GM10266 (cell line): Measurements from ENCODE around the gene AGBL4.

Experiments used
- DNase-seq: peaks from one replicate; pipeline ENCODE4 v3.0.0; 2012; ENCODE audit errors: extremely low spot score
- CTCF ChIP-seq: IDR thresholded peaks from 2 replicates; pipeline ENCODE4 v1.5.1; 2012; ENCODE audit warnings: mild to moderate bottlenecking, low read depth; ENCODE audit not compliant: control insufficient read depth, insufficient read depth; ENCODE audit errors: missing control alignments

AGBL4 gene

DNA sequence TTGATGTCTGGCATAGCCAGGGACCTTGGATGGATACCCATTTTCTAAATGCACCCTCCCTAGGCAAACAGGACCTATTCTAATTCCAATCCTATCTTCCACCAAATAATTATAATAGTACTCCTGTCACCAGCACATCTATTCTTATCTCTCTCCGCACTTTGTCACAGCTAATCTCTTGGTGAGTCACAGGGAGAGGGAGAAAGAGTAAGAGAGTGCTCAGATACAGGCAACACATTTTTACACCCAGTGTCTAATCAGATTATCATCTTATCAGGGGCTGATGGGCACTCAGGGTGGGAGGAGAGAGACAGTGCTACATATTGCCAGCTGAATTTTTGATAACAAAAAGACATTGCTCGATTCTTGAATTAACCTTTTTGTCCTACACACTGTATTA, 972.1 kb downstream of the AGBL4 start:
- no peak for DNase-seq
- no peak for TF ChIP-seq CTCF

- no peak for DNase-seq
- no peak for TF ChIP-seq CTCF
These were observed 973.7 kb downstream of the AGBL4 start for GRCh38 chr1:49050041-49050440.

DNA sequence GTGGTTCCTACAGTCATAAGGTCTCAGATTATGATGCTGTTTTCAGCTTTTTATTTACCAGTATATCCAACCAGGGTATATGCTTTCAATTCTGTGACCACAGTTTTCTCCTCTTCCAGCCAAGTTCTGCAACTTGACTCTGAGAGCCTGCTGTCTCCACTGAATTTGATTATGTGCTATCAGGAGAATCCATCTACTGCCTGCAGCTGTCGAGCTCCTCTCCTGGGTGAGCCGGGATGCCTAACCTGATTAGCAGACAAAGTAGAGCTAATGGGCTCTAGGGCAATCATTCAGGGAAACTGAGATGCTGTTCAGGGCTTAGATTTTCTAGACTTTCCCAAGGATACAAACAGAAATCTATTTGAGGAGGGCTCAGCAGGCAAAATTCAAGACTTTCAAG, 975.6 kb downstream of the AGBL4 start:
- no peak for TF ChIP-seq CTCF
- no peak for DNase-seq

DNA sequence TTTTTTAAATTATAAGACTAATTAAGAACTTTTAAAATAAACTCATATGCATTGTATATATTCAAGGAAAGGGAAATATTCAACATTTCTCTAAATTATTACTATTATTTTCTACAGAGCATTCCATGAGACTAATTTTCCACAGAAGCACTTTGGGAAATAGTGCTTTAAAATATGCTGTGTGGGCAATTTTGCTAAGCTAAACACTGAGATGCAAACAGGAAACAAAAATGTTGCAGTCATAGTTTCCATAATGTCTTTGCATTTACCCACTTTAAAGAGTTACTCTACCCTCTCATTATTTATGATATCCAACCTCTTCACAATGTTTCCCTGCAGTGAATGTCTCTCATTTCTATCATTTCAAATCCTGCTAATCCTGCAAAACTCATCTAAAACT, 977.4 kb downstream of the AGBL4 start:
- no peak for DNase-seq
- TF ChIP-seq CTCF: no peak

DNA sequence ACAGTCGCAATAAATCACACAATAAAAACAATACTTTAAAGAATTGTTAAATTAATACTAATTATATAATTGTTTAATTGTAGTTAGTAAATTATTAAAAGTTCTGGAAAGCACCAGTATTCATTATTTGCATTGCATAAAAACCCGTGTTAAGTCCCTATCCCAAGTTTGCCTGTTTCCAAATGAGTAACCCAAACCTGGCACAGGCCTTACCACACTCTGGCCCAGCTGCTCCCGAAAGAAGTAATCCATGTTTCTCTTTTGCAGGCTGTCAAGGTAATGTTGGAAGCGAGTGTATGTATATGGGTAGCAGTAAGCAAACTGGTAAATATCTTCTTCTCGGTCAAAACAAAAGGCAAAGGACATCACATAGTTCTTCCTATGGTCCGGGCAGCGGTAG, 978.4 kb downstream of the AGBL4 start:
- no peak for TF ChIP-seq CTCF
- DNase-seq: no peak

DNA sequence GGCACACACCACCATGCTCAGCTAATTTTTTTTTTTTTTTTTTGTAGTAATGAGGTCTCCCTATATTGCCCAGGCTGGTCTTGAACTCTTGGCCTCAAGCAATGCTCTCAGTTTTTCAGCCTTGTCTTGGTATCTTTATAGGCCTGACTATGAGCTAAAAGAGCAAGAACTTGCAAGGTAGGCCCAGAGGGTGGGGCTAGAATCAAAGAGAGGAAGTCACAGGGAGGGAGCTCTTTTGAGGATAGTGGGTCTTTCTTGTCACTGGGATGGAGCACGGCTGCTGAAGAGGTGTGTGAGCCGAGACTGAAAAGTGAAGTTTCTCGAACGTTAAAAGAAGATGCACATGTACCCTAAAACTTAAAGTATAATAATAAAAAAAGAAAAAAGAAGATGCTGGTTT, 987.1 kb downstream of the AGBL4 start:
- no peak for TF ChIP-seq CTCF
- DNase-seq: no peak

GRCh38 chr1:49028396-49028795, 995.4 kb downstream of the AGBL4 start:
- TF ChIP-seq CTCF: no peak
- no peak for DNase-seq

DNA sequence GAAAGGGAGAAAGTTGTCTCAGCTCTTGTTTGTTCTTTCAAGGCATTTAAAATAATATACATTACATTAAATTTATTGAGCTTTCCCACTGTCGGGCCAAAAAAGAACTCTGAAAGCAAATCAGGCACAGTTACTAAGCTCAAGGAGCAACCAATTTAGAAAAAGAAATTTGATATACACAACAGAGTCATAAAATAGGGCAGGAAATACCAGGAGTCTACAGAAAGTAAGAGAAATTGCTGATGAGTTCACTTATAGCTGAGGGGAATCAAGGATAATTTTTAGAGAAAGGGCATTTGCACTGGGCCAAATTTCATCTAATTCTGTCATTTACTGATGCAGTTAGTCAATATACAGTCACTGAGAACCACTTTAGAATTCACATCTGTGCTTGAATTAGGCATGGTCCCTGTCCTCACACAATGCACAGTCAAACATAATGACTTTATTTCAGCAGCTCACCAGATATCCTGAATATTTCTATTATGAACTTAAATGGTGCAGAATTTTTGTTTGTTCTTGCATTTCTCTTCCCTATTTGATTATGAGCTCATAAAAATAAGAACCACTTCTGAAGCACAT, 997.4 kb downstream of the AGBL4 start:
- DNase-seq: no peak
- TF ChIP-seq CTCF: no peak
